Thyroid gland (tissue), 4 donors: ENCODE measurements around the gene CHST7.

Experiments
- CTCF ChIP-seq, 6 experiments: fragments of 200-600 bp in 3 of 6; fragments of 450-650 bp in 3 of 6; sonication (generic) in 3 of 6; IDR thresholded peaks; one replicate each; pipeline ENCODE4 v1.5.1; 2016 to 2019; ENCODE audit warnings: antibody characterized with exemption in 6 of 6, mild to moderate bottlenecking in 2 of 6, inconsistent platforms in 1 of 6, moderate library complexity in 1 of 6
- POLR2A ChIP-seq, 2 donors: fragments of 450-650 bp; IDR thresholded peaks; one replicate each; pipeline ENCODE4 v1.6.1; 2017; ENCODE audit warnings: antibody characterized with exemption in 2 of 2, mild to moderate bottlenecking in 2 of 2, moderate library complexity in 1 of 2

GRCh38 chrX:46620505-46620904 is 46.9 kb downstream of the CHST7 start:
- TF ChIP-seq CTCF (IDR thresholded peaks at IDR 0.05) = no peak
- TF ChIP-seq POLR2A (IDR thresholded peaks at IDR 0.05) = no peak
